Fibroblast of pulmonary artery (primary cell): ENCODE data around the gene CD200R1L.

Experiments used
- DNase-seq: peaks from one replicate; pipeline ENCODE4 v3.0.0-alpha.2; 2010; ENCODE audit warnings: low read depth
- H3K4me3 ChIP-seq: replicated peaks from 2 replicates; pipeline ENCODE4 v1.5.1; 2011; ENCODE audit warnings: low read depth, mild to moderate bottlenecking, control low read depth, low read length, moderate library complexity
- TF ChIP-seq, protein P1 (sequence below): IDR thresholded peaks from 2 replicates; pipeline ENCODE4 v1.5.1; 2011; ENCODE audit warnings: mild to moderate bottlenecking, control low read depth, low read length, inconsistent platforms; ENCODE audit errors: missing control alignments

CD200R1L gene

DNA sequence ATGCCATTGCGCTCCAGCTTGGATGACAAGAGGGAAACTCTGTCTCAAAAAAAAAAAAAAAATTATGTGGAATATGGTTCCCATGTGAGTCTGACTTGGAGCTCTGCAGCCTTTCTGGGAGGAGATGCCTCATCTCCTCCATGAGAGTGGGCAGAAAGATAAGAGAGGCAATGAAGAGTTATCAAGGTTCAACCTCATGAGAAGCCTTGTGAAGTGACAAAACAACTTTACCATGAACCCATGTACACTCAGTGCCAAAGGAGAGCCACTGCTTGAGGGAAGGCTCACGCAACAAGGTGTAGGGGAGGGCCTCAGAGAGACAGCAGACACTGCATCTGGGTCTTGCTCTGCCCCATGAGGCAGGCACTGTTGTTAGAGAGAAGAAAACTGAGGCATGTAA is 75.7 kb downstream of the CD200R1L start:
- H3K4me3 ChIP-seq: no peak overlapping the region
- DNase-seq: no peak
- TF ChIP-seq, protein P1, sequence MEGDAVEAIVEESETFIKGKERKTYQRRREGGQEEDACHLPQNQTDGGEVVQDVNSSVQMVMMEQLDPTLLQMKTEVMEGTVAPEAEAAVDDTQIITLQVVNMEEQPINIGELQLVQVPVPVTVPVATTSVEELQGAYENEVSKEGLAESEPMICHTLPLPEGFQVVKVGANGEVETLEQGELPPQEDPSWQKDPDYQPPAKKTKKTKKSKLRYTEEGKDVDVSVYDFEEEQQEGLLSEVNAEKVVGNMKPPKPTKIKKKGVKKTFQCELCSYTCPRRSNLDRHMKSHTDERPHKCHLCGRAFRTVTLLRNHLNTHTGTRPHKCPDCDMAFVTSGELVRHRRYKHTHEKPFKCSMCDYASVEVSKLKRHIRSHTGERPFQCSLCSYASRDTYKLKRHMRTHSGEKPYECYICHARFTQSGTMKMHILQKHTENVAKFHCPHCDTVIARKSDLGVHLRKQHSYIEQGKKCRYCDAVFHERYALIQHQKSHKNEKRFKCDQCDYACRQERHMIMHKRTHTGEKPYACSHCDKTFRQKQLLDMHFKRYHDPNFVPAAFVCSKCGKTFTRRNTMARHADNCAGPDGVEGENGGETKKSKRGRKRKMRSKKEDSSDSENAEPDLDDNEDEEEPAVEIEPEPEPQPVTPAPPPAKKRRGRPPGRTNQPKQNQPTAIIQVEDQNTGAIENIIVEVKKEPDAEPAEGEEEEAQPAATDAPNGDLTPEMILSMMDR: no peak

DNA sequence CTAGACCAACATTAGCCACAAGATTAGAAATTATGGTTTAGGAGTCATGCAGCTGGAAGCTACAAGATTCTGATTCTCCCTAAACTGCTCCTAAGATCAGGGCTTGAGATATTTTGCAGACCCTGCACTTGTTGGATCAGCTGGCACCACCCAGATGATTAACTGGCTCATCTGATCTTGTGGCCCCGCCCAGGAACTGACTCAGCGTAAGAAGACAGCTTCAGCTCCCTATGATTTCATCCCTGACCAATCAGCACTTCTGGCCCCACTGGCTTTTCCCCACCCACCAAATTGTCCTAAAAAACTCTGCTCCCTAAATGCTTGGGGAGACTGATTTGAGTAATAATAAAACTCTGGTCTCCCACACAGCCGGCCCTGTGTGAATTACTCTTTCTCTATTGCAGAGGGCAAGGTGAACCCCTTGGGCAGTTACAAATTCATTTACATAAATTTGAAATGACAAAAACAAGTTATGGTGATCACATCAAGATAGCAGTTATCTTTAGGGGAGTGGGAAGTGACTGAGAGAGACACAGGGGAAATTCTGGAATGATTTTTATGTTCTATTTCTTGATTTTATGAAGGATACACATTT is 76.5 kb downstream of the CD200R1L start:
- peak; percentile 78 for DNase-seq
- no peak overlapping the region for H3K4me3 ChIP-seq
- TF ChIP-seq, protein P1: no peak

DNA sequence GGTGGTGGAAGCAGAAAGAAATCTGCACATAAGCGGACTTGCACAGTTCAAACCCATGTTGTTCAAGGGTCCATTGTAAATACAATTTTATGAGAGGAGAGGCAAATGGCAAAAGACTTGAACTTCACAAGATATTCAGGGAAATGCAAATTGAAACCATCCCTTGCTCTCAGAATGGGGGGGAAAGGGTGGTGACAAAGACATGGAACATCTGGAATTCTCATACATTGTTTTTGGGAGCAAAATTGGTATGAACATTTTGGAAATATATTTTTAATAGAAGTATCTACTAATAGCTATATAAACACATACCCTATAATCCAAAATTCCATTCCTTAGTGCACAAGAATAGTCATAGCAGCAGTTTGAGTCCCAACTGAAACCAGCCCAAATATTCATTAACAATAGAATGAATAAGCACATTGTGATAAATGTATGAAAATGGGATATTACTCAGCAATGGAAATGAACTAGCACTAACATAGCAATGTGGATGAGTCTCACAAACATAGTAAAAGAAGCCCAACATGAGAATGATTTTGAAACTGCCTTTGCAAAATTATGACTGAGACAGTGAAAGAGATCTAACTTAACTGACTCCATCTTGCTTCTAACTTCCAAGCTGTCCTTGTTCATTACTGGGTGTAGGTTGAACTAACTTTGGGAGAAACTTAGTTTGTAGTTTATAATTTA is 77.2 kb downstream of the CD200R1L start:
- peak; percentile 51 for DNase-seq
- TF ChIP-seq, protein P1: no peak
- no peak overlapping the region for H3K4me3 ChIP-seq

DNA sequence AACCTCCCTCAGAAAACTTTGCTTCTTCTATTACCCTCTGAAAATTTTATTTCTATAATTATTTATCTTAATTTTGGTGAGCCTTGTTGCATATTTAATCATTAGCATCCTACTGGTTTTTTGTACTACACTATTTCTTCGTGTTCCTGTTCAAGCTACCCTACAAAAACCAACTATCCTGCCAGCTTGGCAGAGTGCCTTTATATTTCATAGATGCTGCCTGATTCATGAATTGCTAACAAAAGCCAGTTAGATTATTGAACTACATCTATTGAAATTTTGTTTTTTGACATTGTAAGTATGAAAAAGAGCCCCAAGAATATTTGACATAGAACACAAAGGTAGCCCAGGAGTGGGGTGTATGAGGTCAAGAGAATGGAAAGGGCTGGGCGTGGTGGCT is 78.9 kb downstream of the CD200R1L start:
- no peak overlapping the region for H3K4me3 ChIP-seq

DNA sequence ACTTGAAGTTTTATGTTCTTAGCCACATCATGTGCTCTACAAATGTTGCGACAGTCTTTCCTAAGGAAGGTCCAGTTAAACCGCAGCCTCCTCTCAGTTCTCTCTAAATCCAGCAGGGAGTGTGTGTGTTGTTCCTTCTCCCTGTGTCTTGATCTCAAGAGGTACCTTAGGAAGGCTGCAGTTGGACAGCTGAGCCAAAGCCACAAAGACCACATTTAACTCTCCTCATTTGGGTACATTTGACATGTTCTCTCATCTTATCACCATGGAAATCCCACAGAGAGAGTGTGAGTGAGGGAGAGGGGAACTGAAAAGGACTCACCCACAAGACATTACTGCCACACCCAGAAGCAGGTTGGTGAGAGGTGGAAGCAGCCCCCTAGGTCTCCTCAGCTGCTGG is 79.5 kb downstream of the CD200R1L start:
- no peak for DNase-seq
- no peak overlapping the region for H3K4me3 ChIP-seq
- TF ChIP-seq, protein P1: no peak

More for the DNA sequence above, 78.9 kb downstream of the CD200R1L start:
- TF ChIP-seq, protein P1: no peak
- no peak for DNase-seq
